Gastroesophageal sphincter (tissue), 4 donors: ENCODE data around the gene ANKH. TPM values are rescaled to one million over a fixed set of nuclear protein-coding genes. Genes with fewer than 3 reads are reported as not detected.

Experiments
- ATAC-seq: fragments of 150-250 bp; one replicate; pipeline ENCODE4 v1.9.1; 2016; ENCODE audit warnings: mild to moderate bottlenecking, moderate library complexity
- H3K27ac ChIP-seq, 4 donors: fragments of 200-600 bp; sonication (generic) in 3 of 4; 1 replicate in 3 of 4; 2 replicates in 1 of 4; pipeline ENCODE4 v1.5.1; 2016 to 2019
- H3K27me3 ChIP-seq: fragments of 200-600 bp; sonication (generic); one replicate; pipeline ENCODE4 v1.5.1; 2019
- H3K36me3 ChIP-seq, 2 donors: fragments of 200-600 bp; sonication (generic); one replicate each; pipeline ENCODE4 v1.5.1; 2019; ENCODE audit warnings: control low read depth in 1 of 2
- H3K4me1 ChIP-seq, 3 donors: fragments of 200-600 bp; sonication (generic); 1 replicate in 2 of 3; 2 replicates in 1 of 3; pipeline ENCODE4 v1.5.1; 2016 to 2019; ENCODE audit warnings: control low read depth in 2 of 3
- H3K4me3 ChIP-seq, 2 donors: fragments of 200-600 bp; sonication (generic); one replicate each; pipeline ENCODE4 v1.5.1; 2019; ENCODE audit warnings: mild to moderate bottlenecking in 1 of 2, moderate library complexity in 1 of 2
- H3K9me3 ChIP-seq, 3 donors: fragments of 200-600 bp; sonication (generic); one replicate each; pipeline ENCODE4 v1.5.1; 2017 to 2019; ENCODE audit warnings: control low read depth in 2 of 3
- EP300 ChIP-seq: sonication (generic); formaldehyde crosslinking; IDR thresholded peaks from one replicate; pipeline ENCODE4 v1.6.1; 2017; ENCODE audit warnings: antibody characterized with exemption, mild to moderate bottlenecking
- POLR2A ChIP-seq, 2 donors: fragments of 450-650 bp; IDR thresholded peaks; one replicate each; pipeline ENCODE4 v1.6.1; 2017; ENCODE audit warnings: antibody characterized with exemption in 2 of 2, mild to moderate bottlenecking in 2 of 2, moderate library complexity in 1 of 2
- POLR2AphosphoS5 ChIP-seq: sonication (generic); formaldehyde crosslinking; IDR thresholded peaks from one replicate; pipeline ENCODE4 v1.6.1; 2017; ENCODE audit warnings: antibody characterized with exemption
- WGBS, 2 donors: methylation state at CpG; one replicate each; pipeline ENCODE4 v1.1.5; 2018; ENCODE audit warnings: low coverage in 1 of 2; 5-methylcytosine and 5-hydroxymethylcytosine counted together
- total RNA-seq, 4 donors: library from RNA; depleted of rRNA; stranded (reverse); fragments of >200 nt; gene quantifications; one replicate each; pipeline ENCODE4 v1.1.0, GENCODE V29; 2016
- TF ChIP-seq, protein P1 (sequence below), 4 experiments: fragments of 200-600 bp in 2 of 4; fragments of 450-650 bp in 2 of 4; sonication (generic) in 1 of 4; IDR thresholded peaks; one replicate each; pipeline ENCODE4 v1.5.1; 2017 to 2019; ENCODE audit warnings: antibody characterized with exemption in 4 of 4, mild to moderate bottlenecking in 2 of 4, moderate library complexity in 2 of 4

Gene ANKH
- total RNA-seq, 4 donors from 2014 or later = 30.0 to 45.2 (median 36.0) TPM

GRCh38 chr5:14853685-14854084, 17.9 kb downstream of the ANKH start:
- H3K4me1 ChIP-seq = no peaks in the 10 kb centered on the region
- no peaks in the 10 kb centered on the region for H3K27me3 ChIP-seq
- TF ChIP-seq POLR2A (IDR thresholded peaks at IDR 0.05) (no peak), EP300 (no peak), POLR2AphosphoS5 (no peak)
- TF ChIP-seq, protein P1, sequence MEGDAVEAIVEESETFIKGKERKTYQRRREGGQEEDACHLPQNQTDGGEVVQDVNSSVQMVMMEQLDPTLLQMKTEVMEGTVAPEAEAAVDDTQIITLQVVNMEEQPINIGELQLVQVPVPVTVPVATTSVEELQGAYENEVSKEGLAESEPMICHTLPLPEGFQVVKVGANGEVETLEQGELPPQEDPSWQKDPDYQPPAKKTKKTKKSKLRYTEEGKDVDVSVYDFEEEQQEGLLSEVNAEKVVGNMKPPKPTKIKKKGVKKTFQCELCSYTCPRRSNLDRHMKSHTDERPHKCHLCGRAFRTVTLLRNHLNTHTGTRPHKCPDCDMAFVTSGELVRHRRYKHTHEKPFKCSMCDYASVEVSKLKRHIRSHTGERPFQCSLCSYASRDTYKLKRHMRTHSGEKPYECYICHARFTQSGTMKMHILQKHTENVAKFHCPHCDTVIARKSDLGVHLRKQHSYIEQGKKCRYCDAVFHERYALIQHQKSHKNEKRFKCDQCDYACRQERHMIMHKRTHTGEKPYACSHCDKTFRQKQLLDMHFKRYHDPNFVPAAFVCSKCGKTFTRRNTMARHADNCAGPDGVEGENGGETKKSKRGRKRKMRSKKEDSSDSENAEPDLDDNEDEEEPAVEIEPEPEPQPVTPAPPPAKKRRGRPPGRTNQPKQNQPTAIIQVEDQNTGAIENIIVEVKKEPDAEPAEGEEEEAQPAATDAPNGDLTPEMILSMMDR (IDR thresholded peaks at IDR 0.05) = no peak
- 80 to 94% methylated on average over 4 of the region's 4 CpGs for WGBS, 2 donors
- no peaks in the 10 kb centered on the region for H3K36me3 ChIP-seq
- no peak for ATAC-seq
- H3K27ac ChIP-seq = no peak overlapping the region
- no peak overlapping the region for H3K4me3 ChIP-seq
- no peaks in the 10 kb centered on the region for H3K9me3 ChIP-seq

GRCh38 chr5:14852779-14853178, 18.8 kb downstream of the ANKH start:
- no peaks in the 10 kb centered on the region for H3K4me1 ChIP-seq
- no peak overlapping the region for H3K27ac ChIP-seq
- TF ChIP-seq EP300 (no peak), POLR2A (IDR thresholded peaks at IDR 0.05) (no peak), POLR2AphosphoS5 (no peak)
- TF ChIP-seq, protein P1 (IDR thresholded peaks at IDR 0.05) = no peak
- ATAC-seq = no peak
- no peak overlapping the region for H3K4me3 ChIP-seq
- peaks cover 0 to 4% of the 10 kb centered on the region in 2 donors for H3K36me3 ChIP-seq
- H3K9me3 ChIP-seq = no peaks in the 10 kb centered on the region
- no peaks in the 10 kb centered on the region for H3K27me3 ChIP-seq
- 87 to 94% methylated on average over 6 of the region's 6 CpGs for WGBS, 2 donors

DNA sequence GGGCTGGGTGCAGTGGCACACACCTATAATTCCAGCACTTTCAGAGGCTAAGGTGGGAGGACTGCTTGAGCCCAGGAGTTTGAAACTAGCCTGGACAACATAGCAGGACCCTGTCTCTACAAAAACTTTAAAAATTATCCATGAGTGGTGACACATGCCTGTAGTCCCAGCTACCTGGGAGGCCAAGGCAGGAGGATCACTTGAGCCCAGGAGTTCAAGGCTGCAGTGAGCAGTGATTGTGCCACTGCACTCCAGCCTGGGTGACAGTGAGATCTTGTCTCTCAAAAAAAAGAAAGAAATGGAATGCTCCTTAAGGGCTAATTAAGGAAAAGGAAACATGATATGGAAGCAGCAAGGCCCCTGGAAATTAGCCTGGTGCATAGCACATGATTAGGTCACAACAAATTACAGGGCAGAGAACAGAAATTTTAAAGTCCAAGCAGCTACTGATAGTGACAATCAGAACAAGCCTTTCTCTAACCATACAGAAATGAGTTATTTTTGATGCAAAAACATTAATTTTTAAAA, 19.5 kb downstream of the ANKH start:
- H3K27ac ChIP-seq = no peak overlapping the region
- H3K4me3 ChIP-seq = no peak overlapping the region
- TF ChIP-seq, protein P1 (IDR thresholded peaks at IDR 0.05) = no peak
- TF ChIP-seq POLR2A (IDR thresholded peaks at IDR 0.05) (no peak), POLR2AphosphoS5 (no peak), EP300 (no peak)
- no peaks in the 10 kb centered on the region for H3K9me3 ChIP-seq
- peaks cover 0 to 4% of the 10 kb centered on the region in 2 donors for H3K36me3 ChIP-seq
- ATAC-seq = no peak
- no peaks in the 10 kb centered on the region for H3K27me3 ChIP-seq
- no peaks in the 10 kb centered on the region for H3K4me1 ChIP-seq

DNA sequence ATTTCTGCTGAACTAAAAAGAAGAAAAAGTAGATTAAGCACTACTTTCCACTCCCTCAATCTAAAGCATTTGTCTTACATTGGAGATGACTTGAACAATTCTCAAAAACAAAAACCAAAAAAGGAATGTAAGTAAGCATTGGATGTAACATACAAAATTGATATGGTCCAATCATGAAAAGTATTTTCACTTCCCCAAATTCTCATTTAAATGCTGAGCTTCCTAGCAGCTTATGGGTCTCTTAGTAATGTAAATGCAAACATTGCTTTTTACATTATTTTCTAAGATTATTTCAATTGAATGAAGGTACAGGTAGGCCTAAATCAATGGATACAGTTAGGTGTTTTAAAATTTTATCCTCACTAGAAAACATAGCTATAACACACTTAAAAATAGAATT, 20.0 kb downstream of the ANKH start:
- Histone ChIP-seq H3K4me3 (no peak overlapping the region), H3K36me3 (peaks cover 0 to 4% of the 10 kb centered on the region in 2 donors), H3K9me3 (no peaks in the 10 kb centered on the region), H3K27me3 (no peaks in the 10 kb centered on the region), H3K27ac (no peak overlapping the region), H3K4me1 (no peaks in the 10 kb centered on the region)
- ATAC-seq = no peak
- no peak for TF ChIP-seq POLR2A (IDR thresholded peaks at IDR 0.05)
- no peak for TF ChIP-seq EP300
- TF ChIP-seq, protein P1 (IDR thresholded peaks at IDR 0.05) = no peak
- no peak for TF ChIP-seq POLR2AphosphoS5

GRCh38 chr5:14851050-14851419, 20.5 kb downstream of the ANKH start:
- no peaks in the 10 kb centered on the region for H3K9me3 ChIP-seq
- no peak overlapping the region for H3K4me3 ChIP-seq
- no peaks in the 10 kb centered on the region for H3K4me1 ChIP-seq
- no peak for TF ChIP-seq POLR2AphosphoS5
- TF ChIP-seq, protein P1 (IDR thresholded peaks at IDR 0.05) = no peak
- no peak for TF ChIP-seq EP300
- no peak for TF ChIP-seq POLR2A (IDR thresholded peaks at IDR 0.05)
- no peaks in the 10 kb centered on the region for H3K27me3 ChIP-seq
- peaks cover 0 to 4% of the 10 kb centered on the region in 2 donors for H3K36me3 ChIP-seq
- H3K27ac ChIP-seq = no peak overlapping the region
- 67 to 100% methylated on average over 1 to 5 of the region's 5 CpGs for whole genome bisulfite sequencing, 2 donors
- no peak for ATAC-seq
